IPS-18a (cell line): ENCODE measurements around the gene UQCRHL.

ENCODE experiments used
- H3K27ac ChIP-seq: one replicate; pipeline ENCODE4 v1.5.1; 2013; ENCODE audit warnings: low read length
- H3K27me3 ChIP-seq: one replicate; pipeline ENCODE4 v1.6.1; 2013; ENCODE audit warnings: mild to moderate bottlenecking, low read length; ENCODE audit not compliant: control insufficient read depth, insufficient read depth
- H3K36me3 ChIP-seq: one replicate; pipeline ENCODE4 v1.6.1; 2013; ENCODE audit warnings: low read depth, low read length; ENCODE audit not compliant: control insufficient read depth
- H3K4me1 ChIP-seq: one replicate; pipeline ENCODE4 v1.6.1; 2013; ENCODE audit warnings: low read depth, low read length; ENCODE audit not compliant: control insufficient read depth
- H3K4me3 ChIP-seq: one replicate; pipeline ENCODE4 v1.5.1; 2013; ENCODE audit warnings: low read length
- H3K9ac ChIP-seq: one replicate; pipeline ENCODE4 v1.6.1; 2013; ENCODE audit warnings: mild to moderate bottlenecking, low read length, moderate library complexity
- H3K9me3 ChIP-seq: one replicate; pipeline ENCODE4 v1.6.1; 2013; ENCODE audit warnings: low read depth, low read length; ENCODE audit not compliant: control insufficient read depth

The UQCRHL gene

GRCh38 chr1:15761366-15762128, 45.9 kb downstream of the UQCRHL start:
- Histone ChIP-seq H3K4me1 (peaks cover 15% of the 10 kb centered on the region), H3K27ac (no peak overlapping the region), H3K27me3 (peaks cover 3% of the 10 kb centered on the region), H3K36me3 (peaks cover 16% of the 10 kb centered on the region), H3K4me3 (no peak overlapping the region), H3K9ac (no peak overlapping the region), H3K9me3 (no peaks in the 10 kb centered on the region)

GRCh38 chr1:15760520-15761211, 46.8 kb downstream of the UQCRHL start:
- Histone ChIP-seq H3K27ac (no peak overlapping the region), H3K4me1 (peaks cover 22% of the 10 kb centered on the region), H3K36me3 (peaks cover 11% of the 10 kb centered on the region), H3K27me3 (peaks cover 6% of the 10 kb centered on the region), H3K4me3 (peak overlapping the region; percentile 32), H3K9ac (peak overlapping the region; percentile 21), H3K9me3 (no peaks in the 10 kb centered on the region)

DNA sequence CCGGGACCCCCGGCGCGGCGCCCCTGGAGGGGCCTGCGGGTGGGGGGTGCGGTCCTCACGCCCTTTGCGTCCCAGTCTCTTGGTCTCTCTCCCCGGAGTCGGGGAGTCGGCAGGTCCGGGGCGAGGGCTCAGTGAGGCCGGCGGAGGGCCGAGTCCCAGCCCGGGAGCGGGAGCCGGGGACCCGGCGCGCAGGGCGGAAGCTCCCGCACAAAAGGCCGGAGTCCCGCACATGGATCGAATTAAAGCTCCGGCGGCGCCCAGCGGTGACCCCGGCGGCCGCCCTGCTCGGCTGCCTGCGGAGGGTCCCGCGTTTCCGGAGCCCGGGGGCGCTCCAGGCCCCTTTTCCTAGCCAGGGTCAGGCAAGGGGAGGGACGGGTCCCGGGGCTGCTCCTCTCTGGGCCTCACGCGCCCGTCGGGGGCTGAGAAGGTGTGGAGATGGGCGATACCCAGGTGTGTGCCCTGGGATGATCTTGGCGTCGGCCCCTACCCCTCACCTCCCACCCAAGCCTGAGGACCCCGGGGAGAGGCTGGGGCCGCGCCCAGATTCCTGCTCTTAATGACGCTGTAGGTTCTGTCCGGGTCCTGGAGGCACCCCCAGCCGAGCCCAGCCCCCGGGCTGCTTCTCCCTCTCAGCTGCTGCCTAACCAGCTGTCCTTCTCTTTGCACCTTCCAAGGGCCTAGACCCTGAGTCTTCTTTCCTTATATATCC, 48.3 kb downstream of the UQCRHL start:
- no peaks in the 10 kb centered on the region for H3K36me3 ChIP-seq
- H3K4me3 ChIP-seq: peak overlapping the region; percentile 70
- no peaks in the 10 kb centered on the region for H3K9me3 ChIP-seq
- H3K27ac ChIP-seq: no peak overlapping the region
- peak overlapping the region; percentile 82 for H3K9ac ChIP-seq
- peaks cover 6% of the 10 kb centered on the region for H3K27me3 ChIP-seq
- H3K4me1 ChIP-seq: peaks cover 27% of the 10 kb centered on the region

- peaks cover 6% of the 10 kb centered on the region for H3K27me3 ChIP-seq
- H3K27ac ChIP-seq: peak within 1 kb of the TSS; percentile 61
- peak within 1 kb of the TSS; percentile 82 for H3K9ac ChIP-seq
- H3K36me3 ChIP-seq: no peaks in the 10 kb centered on the region
- peaks cover 27% of the 10 kb centered on the region for H3K4me1 ChIP-seq
- H3K9me3 ChIP-seq: no peaks in the 10 kb centered on the region
- peak within 1 kb of the TSS; percentile 70 for H3K4me3 ChIP-seq
Measured at GRCh38 chr1:15758343-15758931, 49.0 kb downstream of the UQCRHL start, which contains the start of gene FBLIM1. Gene FBLIM1, plus strand, starts transcription at chr1:15758795. Its CDS starts 6,189 bp downstream, at chr1:15764984.

DNA sequence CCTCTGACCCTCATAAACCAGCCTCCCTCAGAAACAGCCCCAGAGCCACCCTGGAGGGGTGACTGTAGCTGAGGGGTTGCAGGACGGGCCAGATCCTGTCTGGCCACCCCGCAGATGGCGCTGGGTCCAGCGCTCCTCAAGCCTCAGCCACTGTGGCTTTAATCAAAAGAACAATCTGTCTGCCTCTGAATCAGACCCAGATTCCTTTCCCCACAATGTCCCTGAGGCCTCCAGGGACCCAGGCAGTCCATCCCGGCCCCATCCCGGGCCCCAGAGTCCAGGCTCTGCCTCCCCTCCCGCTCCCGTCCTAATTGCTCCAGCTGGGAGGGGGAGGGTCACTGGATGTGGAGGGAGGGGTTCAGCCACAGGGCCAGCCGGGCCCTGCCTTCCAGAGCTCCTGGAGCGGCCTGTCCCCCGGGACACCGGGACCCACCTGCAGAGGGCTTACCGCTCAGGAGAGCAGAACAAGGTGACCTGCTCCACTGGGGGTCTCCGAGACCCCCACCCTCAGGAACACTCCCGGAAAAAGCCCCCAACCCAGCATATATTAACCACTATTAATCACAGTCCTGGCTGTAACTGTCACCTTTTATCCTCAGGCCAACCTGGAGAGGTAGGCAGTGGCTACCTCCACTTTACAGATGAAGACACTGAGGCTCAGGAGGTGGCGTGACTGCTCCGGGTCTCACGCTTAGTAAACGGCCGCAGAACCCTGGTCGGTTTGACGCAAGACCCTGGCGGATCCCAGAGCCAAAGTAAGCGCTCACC, 49.7 kb downstream of the UQCRHL start:
- H3K4me1 ChIP-seq: peaks cover 27% of the 10 kb centered on the region
- peak overlapping the region; percentile 57 for H3K9ac ChIP-seq
- peak overlapping the region; percentile 67 for H3K4me3 ChIP-seq
- peak overlapping the region; percentile 61 for H3K27ac ChIP-seq
- no peaks in the 10 kb centered on the region for H3K9me3 ChIP-seq
- no peaks in the 10 kb centered on the region for H3K36me3 ChIP-seq
- H3K27me3 ChIP-seq: peaks cover 6% of the 10 kb centered on the region
